UCSD-AML1 (cell line): ENCODE data around the gene OR4D1.

ENCODE experiments used
- DNase-seq: peaks from one replicate; lab custom pipeline; 2025; ENCODE audit not compliant: unreplicated experiment; lab: John Stamatoyannopoulos, UW

The OR4D1 gene

DNA sequence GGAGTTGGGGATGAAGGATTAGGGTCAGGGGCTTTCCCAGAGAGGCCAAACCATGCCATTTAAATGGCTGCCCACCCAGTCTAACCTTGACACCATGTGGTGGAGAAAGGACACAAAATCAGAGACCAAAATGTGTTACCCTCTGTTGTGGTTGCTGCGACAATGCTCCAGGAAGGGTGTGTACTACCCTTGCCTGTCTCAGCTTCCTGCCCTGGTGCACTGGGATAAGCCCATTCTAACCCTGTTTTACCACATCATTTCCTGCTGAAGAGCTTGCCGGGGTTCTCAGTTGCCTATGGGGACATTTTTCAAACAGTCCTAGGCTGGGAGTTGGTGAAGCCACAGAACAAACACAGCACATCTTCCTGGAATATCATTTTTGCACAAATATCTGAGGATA lies 4.9 kb downstream of the OR4D1 start:
- DNase-seq, result peak; percentile 52

- no peak for DNase-seq
Measured at GRCh38 chr17:58153671-58154070, 5.5 kb downstream of the OR4D1 start.

DNA sequence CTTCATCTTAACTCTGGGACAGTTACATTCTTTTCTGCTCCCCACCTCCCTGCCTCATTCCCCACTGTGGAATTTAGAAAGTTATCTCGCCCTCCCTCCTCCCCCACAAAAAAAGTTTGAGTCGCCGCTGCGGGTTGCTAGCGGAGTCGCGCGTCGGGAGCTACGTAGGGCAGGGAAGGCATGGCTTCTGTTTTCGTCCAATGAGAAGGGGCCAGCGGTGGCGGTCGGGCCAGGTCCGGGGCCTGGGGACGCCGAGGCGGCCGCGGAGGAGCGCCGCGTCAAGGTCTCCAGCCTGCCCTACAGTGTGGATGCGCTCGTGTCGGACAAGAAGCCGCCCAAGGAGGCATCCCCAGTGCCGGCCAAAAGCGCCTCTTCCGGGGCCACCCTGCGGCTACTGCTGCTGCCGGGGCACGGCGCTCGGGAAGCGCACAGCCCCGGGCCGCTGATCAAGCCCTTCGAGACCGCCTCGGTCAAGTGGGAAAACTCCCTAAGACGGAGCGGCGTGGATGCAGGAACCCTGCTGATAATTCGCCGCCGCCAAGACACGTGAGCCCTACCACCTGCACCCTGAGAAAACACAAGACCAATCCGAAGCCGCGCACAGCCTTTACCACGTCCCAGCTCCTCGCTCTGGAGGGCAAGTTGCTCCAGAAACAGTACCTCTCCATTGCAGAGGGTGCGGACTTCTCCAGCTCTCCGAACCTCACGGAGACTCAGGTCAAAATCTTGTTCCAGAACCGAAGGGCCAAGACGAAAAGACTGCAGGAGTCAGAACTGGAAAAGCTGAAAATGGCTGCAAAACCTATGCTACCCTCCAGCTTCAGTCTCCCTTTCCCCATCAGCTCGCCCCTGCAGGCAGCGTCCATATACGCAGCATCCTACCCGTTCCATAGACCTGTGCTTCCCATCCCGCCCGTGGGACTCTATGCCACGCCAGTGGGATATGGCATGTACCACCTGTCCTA lies 8.9 kb downstream of the OR4D1 start:
- DNase-seq, result no peak

GRCh38 chr17:58158181-58158580 lies 10.0 kb downstream of the OR4D1 start:
- DNase-seq, result no peak

DNA sequence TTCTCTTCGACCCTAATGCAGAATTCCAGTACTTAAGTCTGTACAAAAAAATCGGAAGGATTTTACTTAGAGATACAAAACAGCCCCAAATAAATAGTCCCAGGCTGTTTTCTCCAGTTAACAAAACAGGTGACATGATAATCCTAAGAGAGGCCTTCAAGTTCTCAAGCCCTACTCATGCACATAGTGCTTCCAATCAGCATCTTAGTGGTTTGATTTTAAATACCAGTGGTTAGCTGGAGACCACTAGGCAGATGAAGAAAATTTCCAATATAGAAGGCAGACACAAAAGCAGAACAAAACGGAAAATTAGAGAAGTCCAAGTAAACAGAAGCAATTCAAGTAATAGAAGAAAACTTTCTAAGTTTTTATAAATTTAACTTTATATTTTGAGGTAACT lies 13.4 kb downstream of the OR4D1 start:
- no peak for DNase-seq

GRCh38 chr17:58165981-58166380 lies 17.8 kb downstream of the OR4D1 start:
- DNase-seq, result no peak

- DNase-seq, result no peak
Measured at GRCh38 chr17:58166682-58167081, 18.5 kb downstream of the OR4D1 start, which contains the start of gene OR4D2. Gene OR4D2 (plus strand): TSS chr17:58166982. CDS start chr17:58169656, 2,674 bp downstream.

GRCh38 chr17:58170622-58171021 lies 22.4 kb downstream of the OR4D1 start:
- DNase-seq, result no peak

- no peak for DNase-seq
Measured at GRCh38 chr17:58172369-58173071, 24.3 kb downstream of the OR4D1 start.

DNA sequence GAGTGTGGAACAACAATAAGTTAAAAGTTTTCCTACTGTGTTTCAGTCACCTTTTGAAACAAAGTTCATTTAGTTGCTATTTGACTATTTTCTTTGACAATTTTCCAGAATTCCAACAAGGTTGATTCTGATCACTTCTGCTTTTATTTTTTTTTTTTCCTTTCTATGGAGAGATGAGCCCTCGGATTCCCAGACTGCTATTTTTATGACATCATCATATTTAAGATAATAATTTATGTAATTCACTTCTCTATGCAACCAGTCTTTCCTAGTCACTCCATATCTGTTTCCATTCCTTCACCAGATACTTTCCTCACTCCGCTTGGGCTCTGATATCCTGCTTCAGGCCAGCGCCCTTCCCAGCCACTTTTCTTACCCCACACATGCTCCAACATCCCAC lies 26.7 kb downstream of the OR4D1 start:
- no peak for DNase-seq

DNA sequence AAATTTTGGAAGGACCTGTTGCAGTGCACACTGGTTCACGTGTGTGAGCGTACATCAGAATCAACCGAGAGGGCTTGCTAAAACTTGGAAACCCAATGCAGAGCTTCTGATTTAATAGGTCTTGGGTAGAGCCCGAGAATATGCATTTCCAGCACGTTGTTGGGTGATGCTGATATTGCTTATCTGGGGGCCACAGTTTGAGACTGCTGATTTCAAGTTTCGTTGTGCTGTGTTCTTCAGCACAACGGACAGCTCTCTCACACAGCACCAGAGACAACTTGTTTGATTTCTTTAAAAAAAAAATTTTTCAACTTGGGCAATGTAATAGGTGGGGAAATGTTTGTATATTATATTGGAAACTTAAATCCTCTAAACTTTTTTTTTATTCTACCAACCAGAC lies 28.0 kb downstream of the OR4D1 start:
- no peak for DNase-seq

GRCh38 chr17:58181796-58182195 lies 33.6 kb downstream of the OR4D1 start:
- no peak for DNase-seq

GRCh38 chr17:58183514-58183913 lies 35.3 kb downstream of the OR4D1 start:
- no peak for DNase-seq

DNA sequence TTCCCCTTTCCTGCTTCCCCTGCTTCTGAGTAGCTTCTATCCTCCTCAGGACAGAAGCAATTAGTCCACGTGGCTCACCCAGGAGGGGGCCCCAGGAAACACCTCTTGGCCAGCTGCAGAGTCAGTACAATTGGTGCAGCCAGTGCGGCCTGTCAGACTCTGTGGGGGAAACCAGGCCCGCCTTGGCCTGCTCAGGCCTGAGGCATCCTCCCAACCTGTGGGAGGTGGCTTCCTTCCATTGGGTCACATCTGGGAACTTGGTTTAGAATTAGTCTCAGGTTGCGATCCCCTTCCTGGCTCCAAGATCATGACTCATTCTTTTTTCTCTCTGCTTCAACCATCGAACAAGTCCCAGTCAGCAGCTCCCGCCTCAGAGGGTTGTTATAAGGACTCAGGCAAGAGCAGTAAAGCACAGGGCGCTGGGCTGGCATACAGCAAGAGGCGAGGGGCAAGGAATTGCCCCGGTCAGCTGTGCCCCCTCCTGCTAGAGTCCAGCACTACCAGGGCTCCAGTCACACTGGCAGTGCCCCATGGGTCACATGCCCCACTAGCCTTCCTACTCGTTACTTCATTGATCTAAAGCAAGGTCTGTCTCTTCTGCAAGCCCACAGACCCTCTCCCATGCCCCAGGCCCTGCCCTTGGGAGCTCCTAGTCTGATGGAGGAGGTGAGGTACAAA lies 36.3 kb downstream of the OR4D1 start:
- peak; percentile 62 for DNase-seq

- DNase-seq, result no peak
Measured at GRCh38 chr17:58184986-58185761, 37.0 kb downstream of the OR4D1 start.

DNA sequence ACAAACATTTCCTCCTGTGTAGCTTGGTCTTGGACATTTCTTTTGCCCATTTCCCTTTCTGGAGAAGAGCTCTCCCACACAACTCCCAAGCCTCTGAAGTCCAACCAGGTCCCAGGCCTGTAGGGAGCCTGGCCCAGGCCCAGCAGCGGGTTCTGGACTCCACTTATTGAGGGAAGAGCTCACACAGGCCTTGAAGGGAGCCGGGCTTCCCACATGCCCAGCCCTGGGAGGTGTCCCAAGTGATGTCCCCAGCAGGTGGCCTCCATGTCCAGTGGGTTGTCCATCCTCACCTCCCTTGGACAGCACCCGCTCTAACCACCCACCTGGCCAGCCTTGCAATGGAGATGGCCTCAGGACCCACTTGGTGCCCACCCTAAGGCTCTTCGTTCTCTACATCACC lies 38.4 kb downstream of the OR4D1 start:
- no peak for DNase-seq

GRCh38 chr17:58187063-58187462 lies 38.9 kb downstream of the OR4D1 start:
- no peak for DNase-seq

DNA sequence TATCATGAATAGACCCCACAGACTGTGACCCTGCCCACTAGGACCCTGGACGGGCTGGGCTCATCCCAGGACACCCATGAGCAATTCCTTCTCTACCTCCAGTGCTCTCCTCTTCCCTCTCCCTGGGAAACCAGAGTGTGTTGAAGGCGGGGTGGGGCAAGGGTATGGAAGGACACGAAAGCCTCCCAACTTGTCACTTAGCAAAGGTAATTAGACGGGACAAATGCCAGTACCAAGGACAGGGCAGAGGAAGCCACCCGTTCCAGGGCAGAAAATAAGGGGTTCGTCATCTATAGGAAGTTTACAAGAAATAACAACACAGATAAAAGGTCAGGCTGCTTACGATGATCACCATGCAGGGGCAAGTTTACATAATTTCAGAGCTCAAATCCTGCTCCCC lies 39.5 kb downstream of the OR4D1 start:
- no peak for DNase-seq

GRCh38 chr17:58189436-58190146 lies 41.4 kb downstream of the OR4D1 start:
- no peak for DNase-seq

DNA sequence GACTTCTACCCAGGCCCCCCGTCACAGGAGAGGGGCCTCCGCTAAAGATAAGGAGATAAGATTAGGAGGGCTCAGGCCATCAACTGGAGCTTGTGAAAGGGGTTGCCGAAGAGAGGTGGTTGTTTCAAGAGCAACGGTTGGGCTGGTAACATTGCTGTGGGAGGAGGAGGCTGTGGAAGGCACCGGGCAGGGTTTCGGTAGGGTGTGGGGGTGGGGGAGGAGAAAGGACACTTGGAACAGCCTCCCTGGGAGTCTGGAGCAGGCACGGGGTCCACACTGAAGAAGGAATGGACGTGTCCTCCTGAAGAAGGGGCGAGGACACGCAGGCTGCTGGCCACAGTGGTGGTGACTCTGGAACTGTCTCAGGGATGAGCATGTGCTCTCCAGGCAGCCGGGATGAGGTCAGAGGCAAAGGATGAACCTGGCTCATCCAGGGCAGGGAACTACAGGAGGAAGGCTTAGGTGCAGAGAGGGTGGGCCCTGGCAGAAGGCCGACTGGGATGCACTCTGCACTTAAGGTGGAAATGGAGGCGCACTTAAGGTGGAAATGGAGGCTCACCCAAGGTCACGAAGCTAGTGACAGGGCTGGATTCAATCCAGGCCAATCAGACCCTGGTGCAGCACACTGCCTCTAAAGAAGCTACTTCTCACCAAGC lies 43.2 kb downstream of the OR4D1 start:
- DNase-seq, result no peak
